GM18499 (cell line): Measurements from ENCODE around the gene PTPRR.
"Not testable (repeated sequence)": the region's sequence is repeated elsewhere in the genome, so short reads cannot be mapped to it uniquely, and the experiment has no call there.

Experiments used
- ATAC-seq: cut with Tn5 transposase; IDR thresholded peaks from one replicate; pipeline ENCODE4 v1.9.1; 2021; ENCODE audit warnings: moderate number of reproducible peaks; ENCODE audit not compliant: insufficient read depth, unreplicated experiment

The PTPRR gene

GRCh38 chr12:70756118-70756517 is 164.4 kb downstream of the PTPRR start:
- no peak for ATAC-seq

- no peak for ATAC-seq
These were observed 166.2 kb downstream of the PTPRR start for GRCh38 chr12:70754330-70754741.

GRCh38 chr12:70752327-70752726 is 168.2 kb downstream of the PTPRR start:
- ATAC-seq = no peak

GRCh38 chr12:70749931-70750330 is 170.6 kb downstream of the PTPRR start:
- ATAC-seq = no peak

GRCh38 chr12:70748809-70749208 is 171.7 kb downstream of the PTPRR start:
- ATAC-seq = no peak

- no peak for ATAC-seq
These were observed 172.9 kb downstream of the PTPRR start for GRCh38 chr12:70747445-70748260.

GRCh38 chr12:70745048-70745447 is 175.5 kb downstream of the PTPRR start:
- ATAC-seq = no peak

GRCh38 chr12:70744178-70744577 is 176.4 kb downstream of the PTPRR start:
- no peak for ATAC-seq

- no peak for ATAC-seq
These were observed 179.3 kb downstream of the PTPRR start for GRCh38 chr12:70741256-70741655.

GRCh38 chr12:70739756-70740155 is 180.8 kb downstream of the PTPRR start:
- no peak for ATAC-seq

- ATAC-seq = no peak
These were observed 184.0 kb downstream of the PTPRR start for GRCh38 chr12:70736351-70737133.

- ATAC-seq = not testable (repeated sequence)
These were observed 185.3 kb downstream of the PTPRR start for GRCh38 chr12:70735197-70735596.

GRCh38 chr12:70733385-70733784 is 187.2 kb downstream of the PTPRR start:
- peak; percentile 78 for ATAC-seq

GRCh38 chr12:70732287-70732686 is 188.3 kb downstream of the PTPRR start:
- ATAC-seq = no peak

GRCh38 chr12:70730675-70731180 is 189.8 kb downstream of the PTPRR start:
- no peak for ATAC-seq

GRCh38 chr12:70724444-70724843 is 196.1 kb downstream of the PTPRR start:
- ATAC-seq = no peak

- no peak for ATAC-seq
These were observed 197.8 kb downstream of the PTPRR start for GRCh38 chr12:70722584-70723343.

- ATAC-seq = no peak
These were observed 198.7 kb downstream of the PTPRR start for GRCh38 chr12:70721656-70722357.

GRCh38 chr12:70721216-70721615 is 199.3 kb downstream of the PTPRR start:
- ATAC-seq = no peak
